Right ventricle myocardium superior (tissue), 1 donor: ENCODE results near the gene GSG1. TPM values are rescaled to one million over a fixed set of nuclear protein-coding genes. Genes with fewer than 3 reads are reported as not detected.
A peak's percentile ranks its signal among the peaks of the same experiment; 100 is the strongest.

Experiments
- ATAC-seq: fragments of 200-7000 bp; cut with Tn5 transposase; one replicate; pipeline ENCODE4 v1.9.1; 2020; ENCODE audit warnings: mild to moderate bottlenecking; ENCODE audit not compliant: poor library complexity
- DNase-seq: peaks from one replicate; pipeline ENCODE4 v3.0.0-alpha.2; 2020
- intact Hi-C: fragments of 100-400 bp; cut with DNase I; formaldehyde crosslinking; loops from one replicate; pipeline ENCODE4 v1.11.2; 2022
- total RNA-seq: library from RNA; stranded (reverse); fragmentation: NEBNext Ultra II Directional; extraction: Animal tissue kit (Norgen Biotek cat#: 25700); gene quantifications from one replicate; pipeline ENCODE4 v1.2.1, GENCODE V29; 2021
- donor health status: DM: no; HTN: yes; CAD: no; lungs with severe emphysema.

The GSG1 gene
- total RNA-seq, 1 donor from 2014 or later, result not detected

DNA sequence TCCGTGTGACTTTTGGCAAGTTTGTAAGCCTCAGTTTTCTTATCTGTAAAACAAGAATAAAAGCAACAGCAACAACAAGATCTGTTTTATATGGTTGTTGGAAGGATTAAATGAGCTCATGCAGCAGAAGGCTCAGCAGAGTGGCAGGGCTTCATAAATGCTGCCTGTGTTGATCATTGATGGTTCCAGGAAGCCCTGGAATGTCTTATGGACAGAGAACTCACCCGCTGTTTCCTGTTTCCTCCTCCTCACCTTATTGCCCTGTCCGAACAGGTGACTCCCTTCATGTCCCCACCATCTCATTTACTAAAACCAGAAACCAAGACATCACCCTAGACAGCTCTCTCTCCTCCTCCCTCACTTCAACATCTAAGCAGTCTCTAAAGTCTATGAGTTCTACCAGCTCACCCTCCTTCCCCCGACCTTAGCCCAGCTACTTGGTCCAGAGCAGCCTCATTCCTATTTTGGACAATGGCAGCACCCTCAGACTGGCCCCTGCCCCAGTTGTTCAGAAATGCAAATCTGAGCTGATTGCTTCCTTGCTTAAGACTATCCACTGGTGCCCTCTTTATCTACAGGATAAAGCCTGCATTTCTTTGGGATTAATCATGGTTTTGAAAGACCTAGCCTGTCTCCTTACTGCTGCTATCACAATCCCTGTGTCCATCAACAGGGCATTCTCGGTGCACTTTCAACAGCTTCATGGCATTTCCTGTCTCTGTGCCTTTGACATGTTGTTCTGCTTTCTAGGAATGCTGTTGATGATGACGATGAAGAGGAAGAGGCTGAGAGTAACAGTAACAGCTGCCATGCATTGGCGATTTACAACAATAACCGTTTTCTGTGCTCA, 21.4 kb upstream of the GSG1 start:
- DNase-seq (no peak), ATAC-seq (no peak)
- intact Hi-C loops, result no loop called here

DNA sequence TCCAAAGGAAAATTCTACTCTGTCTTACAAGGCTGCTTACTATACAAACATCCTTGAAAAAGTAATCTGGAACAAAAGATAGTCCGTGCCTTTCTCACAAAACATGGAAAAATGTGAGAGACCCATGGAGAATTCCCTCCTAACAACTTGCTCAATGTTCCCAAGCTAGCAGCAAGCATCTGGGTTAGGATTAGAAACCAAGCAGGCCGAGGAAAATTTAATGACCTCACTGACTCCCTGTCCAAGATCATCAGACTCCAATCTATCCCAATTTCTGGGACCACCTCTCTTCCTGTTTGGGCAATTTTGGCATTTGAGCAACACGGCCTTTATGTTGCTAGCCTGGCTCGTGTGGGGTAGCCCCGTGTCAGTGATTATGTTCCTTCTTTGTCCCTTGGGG, 18.1 kb upstream of the GSG1 start:
- ATAC-seq, result peak; percentile 56
- DNase-seq, result no peak
- intact Hi-C loops, result no loop called here

DNA sequence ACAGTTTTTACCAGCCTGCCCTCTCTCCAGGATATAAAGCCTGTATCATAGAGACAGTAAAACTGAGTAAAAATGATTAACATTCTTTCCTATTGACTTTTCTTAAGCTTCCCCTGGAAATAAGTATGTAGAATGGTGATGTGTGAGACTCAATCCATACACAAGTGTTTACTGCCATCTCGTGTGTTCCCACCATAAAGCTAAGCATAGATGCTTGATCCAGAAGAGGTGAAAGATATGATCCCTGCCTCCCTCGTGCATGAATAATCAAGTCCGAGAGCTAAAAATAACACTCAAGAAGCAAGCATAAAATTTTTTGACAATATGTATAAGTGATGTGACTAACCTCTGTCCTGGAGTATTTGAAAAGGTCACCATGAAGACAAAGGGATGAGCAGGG, 16.9 kb upstream of the GSG1 start:
- ATAC-seq (no peak), DNase-seq (no peak)
- intact Hi-C loops, result no loop called here

GRCh38 chr12:13119826-13120225, 16.4 kb upstream of the GSG1 start:
- no peak for DNase-seq
- intact Hi-C loops, result no loop called here
- ATAC-seq, result peak; percentile 24

DNA sequence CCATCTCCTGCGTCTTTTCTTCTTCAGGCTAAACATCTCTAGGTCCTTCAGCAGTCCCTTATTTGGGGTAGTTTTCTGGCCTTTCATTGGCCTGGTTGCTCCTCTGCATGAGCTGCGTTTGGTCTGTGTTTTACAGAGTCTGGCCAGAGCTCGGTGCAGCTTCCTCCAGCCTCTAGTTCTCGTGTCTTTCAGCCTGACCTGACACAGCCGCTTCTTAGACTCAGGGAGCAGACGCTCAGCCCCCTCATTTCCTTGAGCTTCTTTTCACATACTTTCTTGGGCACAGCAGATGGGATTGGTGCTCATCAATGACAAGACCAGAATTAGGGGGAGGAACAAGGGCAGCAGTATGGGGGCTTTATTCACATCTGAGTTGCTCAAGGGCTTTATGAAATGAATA, 13.6 kb upstream of the GSG1 start:
- DNase-seq (no peak), ATAC-seq (peak; percentile 32)
- intact Hi-C loops, result no loop called here

DNA sequence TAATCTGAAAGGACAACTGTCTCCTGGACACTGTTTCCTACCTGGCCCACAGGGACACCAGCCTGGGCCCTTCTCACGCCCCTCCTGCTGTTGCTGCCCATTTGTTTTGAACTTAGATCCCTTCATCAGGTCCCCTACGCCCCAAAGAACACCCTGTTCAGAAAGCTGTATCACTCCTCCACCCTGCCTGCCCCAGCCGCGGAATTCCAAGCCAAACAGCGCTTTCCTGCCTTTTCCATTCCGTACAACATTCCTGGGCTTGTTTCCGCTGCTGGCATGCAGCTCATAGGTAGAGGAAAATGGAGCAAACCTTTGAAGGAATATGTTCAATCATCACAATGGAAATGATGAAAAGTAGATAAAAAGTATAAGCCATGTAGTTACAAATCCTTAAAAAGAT, 12.8 kb upstream of the GSG1 start:
- DNase-seq (no peak), ATAC-seq (no peak)

GRCh38 chr12:13114251-13115052, 11.0 kb upstream of the GSG1 start:
- DNase-seq (no peak), ATAC-seq (no peak)
- intact Hi-C loops, result no loop called here

More for the DNA sequence above, 12.8 kb upstream of the GSG1 start:
- intact Hi-C loops, result no loop called here

- ATAC-seq, result no peak
- intact Hi-C loops, result no loop called here
- no peak for DNase-seq
Observed at GRCh38 chr12:13112968-13113367, 9.5 kb upstream of the GSG1 start.

- intact Hi-C loops, result no loop called here
- no peak for DNase-seq
- no peak for ATAC-seq
Observed at GRCh38 chr12:13106666-13107065, 3.2 kb upstream of the GSG1 start.

- no peak for DNase-seq
- no peak for ATAC-seq
- intact Hi-C loops, result no loop called here
Observed at GRCh38 chr12:13105781-13106180, 2.3 kb upstream of the GSG1 start.

GRCh38 chr12:13104409-13104808, 942 bp upstream of the GSG1 start:
- DNase-seq (no peak), ATAC-seq (no peak)
- intact Hi-C loops, result loop anchor here (5.0 kb wide), 1 partner anchor 48 kb away; no protein-coding TSS in a partner anchor

- ATAC-seq, result no peak
- DNase-seq, result no peak
- intact Hi-C loops, result loop anchor here (5.0 kb wide), 1 partner anchor 50 kb away; no protein-coding TSS in a partner anchor
Observed at GRCh38 chr12:13102461-13103195, 839 bp downstream of the GSG1 start.

GRCh38 chr12:13101821-13102375, 1.6 kb downstream of the GSG1 start:
- DNase-seq, result no peak
- ATAC-seq, result no peak
- intact Hi-C loops, result loop anchor here (2.0 to 5.0 kb wide), 2 partner anchors 50 to 95 kb away; partner anchors contain the start of gene EMP1

DNA sequence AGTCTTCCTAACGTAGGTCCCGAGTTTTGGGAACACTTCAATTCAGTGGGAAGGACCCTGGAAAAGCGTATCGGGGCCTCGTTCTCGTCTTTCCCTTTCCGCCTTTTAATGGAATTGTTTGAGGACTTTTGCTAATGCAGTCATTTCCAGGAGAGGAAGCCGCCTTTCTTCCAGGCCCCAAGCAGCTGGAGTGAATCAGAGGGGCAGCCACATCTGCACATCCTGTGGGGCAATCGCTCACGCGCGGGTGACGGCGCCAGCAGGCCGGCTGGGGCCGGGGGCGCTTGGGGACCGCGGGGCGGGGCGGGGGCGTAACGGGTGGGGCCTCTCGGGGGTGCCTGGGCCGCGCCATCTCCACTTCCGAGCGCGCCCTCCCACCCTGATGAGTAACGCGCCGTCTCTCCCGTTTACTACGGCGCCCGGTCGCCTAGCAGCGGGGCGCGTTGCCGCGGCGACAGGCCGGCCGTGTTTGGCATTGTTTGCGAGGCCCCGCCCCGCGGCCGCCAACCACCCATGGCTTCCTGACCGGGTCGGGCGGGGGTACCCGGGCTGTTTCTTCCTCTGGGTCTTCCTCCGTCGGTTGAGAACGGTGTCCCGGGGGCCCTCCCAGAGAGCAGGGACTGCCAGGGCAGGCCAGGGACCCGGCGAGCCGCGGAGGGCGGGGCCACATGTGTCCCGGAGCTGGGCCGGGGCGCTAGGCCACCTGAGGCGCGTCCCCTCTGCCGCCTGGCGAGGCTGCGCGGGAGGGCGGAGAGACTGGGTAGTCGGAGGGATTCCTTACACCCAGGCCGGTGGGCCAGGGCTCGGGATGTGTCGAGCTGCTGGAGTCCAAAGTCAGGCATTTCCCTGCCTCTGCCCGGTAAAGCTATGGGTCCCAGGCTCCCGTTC, 2.3 kb downstream of the GSG1 start:
- DNase-seq (peak; percentile 96), ATAC-seq (peak; percentile 88)
- intact Hi-C loops, result loop anchor here (2.0 to 5.0 kb wide), 2 partner anchors 51 to 96 kb away; partner anchors contain the start of gene EMP1

GRCh38 chr12:13100605-13100881, 2.9 kb downstream of the GSG1 start:
- DNase-seq (no peak), ATAC-seq (no peak)
- intact Hi-C loops, result loop anchor here (2.0 to 5.0 kb wide), 2 partner anchors 52 to 96 kb away; partner anchors contain the start of gene EMP1

- no peak for ATAC-seq
- intact Hi-C loops, result loop anchor here (2.0 to 5.0 kb wide), 3 partner anchors 52 to 112 kb away; partner anchors contain the start of gene EMP1
- DNase-seq, result no peak
Observed at GRCh38 chr12:13099844-13100604, 3.4 kb downstream of the GSG1 start.
